Stimulated activated CD4-positive, alpha-beta T cell treated with anti-CD3 and anti-CD28 coated beads, Interleukin-15, amount 100 ng/mL, for 24 hours (primary cell): ENCODE results near the gene TSPEAR.
"Not testable (repeated sequence)": the region's sequence is repeated elsewhere in the genome, so short reads cannot be mapped to it uniquely, and the experiment has no call there.

Experiments
- DNase-seq: peaks from one replicate; pipeline ENCODE4 v3.0.0-alpha.2; 2020

The TSPEAR gene

DNA sequence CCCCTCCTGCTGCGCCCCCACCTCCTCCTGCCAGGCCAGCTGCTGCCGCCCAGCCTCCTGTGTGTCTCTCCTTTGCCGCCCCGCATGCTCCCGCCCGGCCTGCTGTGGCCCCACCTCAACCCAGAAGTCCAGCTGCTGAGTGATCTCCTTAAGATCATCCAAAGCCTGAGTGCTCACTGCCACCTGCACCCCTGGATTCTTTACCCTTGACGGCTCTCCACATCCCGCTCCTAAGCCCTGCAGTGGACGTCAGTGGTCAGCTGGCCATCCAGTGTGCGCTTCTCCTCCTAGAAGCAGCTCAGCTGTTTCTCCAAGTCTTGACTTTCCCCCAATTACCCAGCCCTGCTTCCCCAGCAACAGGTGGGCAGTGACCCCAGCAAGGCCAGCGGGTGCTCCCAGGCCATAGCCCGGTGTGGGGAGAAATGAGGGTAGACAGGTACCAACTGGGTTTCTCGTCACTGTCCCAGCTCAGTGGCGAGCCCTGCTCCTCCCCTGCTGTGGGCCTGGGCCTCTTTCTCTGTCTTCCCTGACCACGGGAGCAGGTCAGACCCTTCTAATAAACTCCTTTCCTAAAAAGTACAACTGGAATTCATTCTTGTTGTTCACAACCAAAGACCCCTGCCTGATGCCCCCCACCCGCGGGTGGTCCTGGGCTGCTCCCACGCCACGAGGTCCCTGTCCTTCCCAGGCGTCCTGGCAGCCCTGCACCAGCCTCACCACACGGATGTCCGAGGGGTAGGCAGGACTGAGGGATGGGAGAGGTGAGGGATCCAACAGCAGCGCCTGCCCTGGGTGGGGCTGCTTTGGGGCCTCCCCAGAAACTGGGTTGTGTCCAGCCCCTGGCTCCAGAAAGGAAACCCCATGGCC, 109.5 kb downstream of the TSPEAR start:
- no peak for DNase-seq

DNA sequence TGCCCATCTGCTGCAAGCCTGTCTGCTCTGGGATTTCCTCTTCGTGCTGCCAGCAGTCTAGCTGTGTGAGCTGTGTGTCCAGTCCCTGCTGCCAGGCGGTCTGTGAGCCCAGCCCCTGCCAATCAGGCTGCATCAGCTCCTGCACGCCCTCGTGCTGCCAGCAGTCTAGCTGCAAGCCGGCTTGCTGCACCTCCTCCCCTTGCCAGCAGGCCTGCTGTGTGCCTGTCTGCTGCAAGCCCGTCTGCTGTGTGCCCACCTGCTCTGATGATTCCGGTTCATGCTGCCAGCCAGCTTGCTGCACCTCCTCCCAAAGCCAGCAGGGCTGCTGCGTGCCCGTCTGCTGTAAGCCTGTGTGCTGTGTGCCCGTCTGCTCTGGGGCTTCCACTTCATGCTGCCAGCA, 110.3 kb downstream of the TSPEAR start:
- not testable (repeated sequence) for DNase-seq

DNA sequence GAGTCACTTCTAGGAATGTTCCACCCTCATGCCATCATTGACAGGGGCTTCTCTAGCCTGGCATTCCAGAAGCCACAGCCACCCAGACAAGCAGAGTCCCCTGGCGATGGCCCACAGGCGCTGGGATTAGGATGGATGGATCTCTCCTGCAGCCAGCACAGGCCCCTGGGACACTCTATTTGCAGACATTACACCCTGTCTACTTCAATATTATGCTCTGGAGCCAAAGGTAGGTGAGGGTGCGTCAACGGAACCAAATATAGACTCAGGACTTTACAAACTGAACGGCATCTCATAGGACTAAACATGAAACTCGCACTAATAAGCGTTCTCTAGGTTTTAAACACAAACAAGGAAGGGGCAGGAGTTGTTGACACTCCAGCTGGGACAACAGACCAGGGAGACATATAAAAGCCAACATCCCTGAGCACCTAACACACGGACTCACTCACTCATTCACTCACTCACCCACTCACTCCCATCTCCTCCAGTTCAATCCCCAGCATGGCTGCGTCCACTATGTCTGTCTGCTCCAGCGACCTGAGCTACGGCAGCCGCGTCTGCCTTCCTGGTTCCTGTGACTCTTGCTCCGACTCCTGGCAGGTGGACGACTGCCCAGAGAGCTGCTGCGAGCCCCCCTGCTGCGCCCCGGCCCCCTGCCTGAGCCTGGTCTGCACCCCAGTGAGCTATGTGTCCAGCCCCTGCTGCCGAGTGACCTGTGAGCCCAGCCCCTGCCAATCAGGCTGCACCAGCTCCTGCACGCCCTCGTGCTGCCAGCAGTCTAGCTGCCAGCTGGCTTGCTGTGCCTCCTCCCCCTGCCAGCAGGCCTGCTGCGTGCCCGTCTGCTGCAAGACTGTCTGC, 111.0 kb downstream of the TSPEAR start, which contains the start of gene KRTAP10-7:
Gene KRTAP10-7 (plus strand): TSS at position 480 of the 861 bp plus-strand sequence. CDS start 25 bp downstream, at position 505.
- DNase-seq: not testable (repeated sequence)

DNA sequence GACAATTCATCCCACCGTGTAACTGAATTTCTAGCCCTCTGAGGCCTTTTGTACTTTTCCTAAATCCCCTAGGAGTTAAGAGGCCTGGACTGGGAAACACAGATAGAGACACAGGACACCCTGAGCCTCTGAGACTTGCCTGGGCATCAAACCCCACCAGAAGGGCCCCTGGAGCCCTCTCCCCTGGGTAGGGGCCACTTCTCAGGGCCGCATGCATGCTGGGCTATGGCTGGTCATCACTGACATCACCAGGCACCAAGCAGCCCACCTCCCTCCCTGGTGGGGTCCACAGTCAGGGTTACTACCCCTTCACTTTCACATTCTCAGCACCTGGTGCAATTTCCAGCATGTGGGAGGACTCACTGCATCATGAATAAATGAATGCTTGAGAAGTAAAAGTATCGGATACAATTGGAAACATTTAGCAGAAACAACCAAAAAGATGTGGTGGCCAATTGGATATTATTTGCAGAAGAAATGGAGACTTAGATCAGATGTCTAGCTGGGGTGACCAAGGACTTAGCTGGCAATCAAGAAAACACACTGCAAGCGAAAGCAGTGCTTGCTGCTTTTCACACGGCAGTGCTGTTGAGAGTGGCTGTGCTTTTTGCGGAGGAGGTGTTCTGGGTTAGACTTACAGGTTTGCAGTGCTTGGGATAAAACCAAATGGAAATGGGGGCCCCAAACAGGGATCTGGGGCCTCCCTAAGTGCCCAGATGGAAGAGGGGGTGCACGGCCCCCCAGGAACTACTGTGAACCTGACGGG, 111.9 kb downstream of the TSPEAR start:
- no peak for DNase-seq

DNA sequence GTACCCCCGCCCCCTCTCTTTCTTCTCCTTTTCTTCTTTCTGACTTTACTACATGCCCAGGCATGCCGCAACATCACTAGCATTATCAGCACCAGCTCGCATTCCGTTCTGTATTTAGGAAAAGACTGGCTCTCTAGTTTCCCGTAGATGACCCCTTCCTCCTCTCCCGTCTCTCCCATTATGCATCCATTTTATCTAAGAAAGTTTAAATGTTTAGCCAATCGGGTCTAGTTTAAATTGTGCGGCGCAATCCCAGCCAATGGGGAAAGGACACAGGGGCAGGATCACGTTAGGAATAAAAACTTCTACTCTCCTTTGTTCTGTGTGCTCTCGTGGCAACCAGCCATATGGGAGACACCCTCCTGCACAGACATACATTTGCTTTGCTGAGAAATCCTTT, 113.3 kb downstream of the TSPEAR start:
- DNase-seq: no peak

DNA sequence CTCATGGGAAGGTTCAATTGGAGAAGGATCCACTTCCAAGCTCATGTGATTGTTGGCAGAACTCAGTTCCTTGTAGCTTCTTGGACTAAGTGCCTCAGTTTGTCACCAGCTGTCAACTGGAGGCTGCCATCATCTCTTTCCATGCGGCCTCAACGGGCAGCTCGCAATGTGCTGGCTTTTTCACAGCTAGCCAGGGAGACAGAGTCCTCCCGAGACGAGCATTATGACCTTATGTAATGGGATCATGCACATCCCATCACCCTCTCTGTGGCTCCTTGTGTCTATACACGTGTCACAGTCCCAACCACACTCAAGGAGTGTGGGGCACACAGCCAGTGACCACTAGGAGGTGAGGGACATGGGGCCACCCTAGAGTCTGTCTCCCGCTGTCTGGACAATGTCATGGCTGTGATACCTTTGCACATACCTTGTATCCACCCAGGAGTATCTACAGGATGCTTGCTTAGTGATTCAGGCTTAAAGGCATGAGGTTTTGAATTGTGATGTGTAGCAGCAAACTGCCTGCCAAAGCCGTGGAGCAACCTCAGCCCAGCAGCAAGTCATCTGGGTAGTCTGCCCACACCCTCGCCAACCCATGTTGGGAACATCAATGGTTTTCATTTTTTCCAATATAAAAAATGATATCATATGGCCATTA, 115.2 kb downstream of the TSPEAR start:
- DNase-seq: no peak

DNA sequence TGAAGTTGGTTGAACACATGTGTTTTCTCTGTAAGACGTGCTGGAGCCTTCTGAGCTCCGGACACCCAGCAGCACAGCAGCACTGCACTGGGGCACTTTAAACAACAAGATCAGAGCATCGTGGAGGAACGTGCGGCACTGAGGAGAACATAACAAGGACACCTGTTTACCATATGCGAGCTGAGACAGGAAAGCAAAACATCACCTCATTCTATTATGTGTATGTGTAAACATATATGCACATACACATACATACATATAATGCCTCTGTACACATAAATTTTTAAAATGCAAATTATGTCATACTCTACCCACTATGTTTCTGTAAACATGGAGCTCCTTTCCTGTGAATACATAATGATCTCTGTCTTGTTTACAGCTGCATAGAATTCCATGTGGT, 115.8 kb downstream of the TSPEAR start:
- DNase-seq: no peak

DNA sequence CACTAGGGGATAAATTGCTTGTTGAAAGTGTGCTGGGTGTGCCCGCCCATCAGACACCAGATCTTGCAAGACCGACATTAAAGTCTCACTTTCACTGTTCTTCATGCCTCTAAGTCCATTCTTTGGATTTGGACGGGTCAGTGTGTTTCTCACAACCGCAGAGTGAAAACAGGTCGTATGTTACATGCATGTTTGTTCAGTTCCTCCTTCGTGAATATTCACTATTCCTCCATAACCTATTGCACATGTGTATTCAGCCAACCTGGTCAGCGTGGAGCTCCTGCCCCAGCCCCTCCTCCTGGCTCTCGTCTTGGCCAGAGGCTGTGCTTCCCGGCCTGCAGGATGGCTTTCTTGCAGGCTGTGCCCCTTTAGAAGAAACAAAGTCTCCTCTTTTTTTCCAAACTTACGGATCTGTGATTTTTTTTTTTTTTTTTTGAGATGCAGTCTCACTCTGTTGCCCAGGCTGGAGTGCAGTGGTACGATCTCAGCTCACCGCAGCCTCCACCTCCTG, 116.9 kb downstream of the TSPEAR start:
- DNase-seq: no peak

DNA sequence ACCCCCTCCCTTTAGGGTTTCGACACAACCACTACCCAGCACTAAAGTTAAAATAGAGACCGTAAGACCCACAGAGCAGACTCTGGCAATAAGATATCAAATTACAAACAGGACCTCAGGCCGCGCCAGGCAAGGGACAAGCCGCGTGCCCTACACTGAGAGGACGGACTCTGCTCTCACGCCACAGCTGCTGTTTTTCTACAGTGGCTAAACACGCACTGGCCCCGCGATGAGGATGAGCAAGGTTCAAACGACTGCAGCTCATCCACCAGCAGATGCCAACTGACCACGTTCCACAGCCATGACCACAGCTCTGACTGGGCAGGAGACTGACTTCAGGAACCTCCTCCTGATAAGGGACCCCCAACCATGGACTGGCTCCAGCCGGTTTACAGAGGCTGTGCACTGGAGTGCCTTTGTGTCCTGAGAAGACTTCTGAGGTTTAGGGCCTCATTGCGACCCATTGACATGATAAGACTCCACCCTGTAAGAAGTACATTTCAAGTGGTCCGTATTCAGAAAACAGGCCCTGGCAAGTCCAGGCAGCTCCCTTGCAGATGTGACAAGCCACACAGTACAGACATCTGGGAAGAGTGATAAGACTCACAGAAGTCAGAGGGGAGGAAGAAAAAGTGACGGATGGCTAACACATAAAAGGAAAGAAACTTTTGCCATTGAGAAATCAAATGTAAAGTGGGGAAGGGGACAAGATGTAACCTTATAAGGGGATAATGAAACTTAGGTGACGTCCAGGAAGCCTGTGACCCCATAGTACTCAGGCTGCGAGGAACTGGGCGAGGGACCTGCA, 117.6 kb downstream of the TSPEAR start:
- no peak for DNase-seq

DNA sequence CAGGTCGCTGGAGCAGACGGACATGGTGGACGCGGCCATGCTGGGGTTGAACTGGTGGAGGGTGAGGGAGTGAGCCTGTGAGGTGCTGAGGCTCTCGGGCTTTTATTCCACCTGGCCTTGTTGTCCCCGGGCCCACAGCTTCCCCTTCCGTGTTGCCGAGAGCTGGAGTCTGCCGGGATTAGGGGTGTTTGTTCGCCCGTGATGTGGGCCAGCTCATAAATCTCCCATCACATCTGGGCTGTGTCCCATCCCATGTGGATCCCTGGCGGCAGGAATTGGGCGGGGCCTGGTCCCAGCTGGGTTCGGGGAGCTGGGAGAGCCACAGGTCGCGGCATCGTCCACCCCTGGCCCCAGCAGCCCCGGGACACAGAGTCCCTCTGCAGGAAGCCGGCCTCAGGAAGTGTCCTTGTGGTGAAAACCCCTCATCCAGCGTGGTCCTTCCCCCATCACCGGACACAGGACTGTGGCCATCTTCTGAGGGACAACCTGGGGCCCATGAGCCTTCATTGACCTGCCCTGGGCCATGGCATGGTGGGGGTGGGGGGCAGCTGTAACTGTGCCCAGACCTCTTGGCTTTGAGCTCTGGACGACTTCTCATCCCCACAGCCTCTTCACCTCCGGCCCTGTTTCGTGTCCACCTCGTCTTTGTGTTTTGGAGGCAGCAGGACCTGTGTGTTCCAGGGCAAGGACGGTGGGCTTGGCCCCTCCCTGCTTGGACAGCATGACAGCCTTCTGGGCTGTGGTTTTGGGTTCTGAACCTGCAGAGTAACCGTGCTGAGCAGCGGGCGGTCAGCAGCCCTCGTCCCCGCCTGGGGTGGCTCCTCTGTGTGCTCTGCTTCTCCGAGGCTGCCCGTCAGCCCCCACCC, 118.7 kb downstream of the TSPEAR start, which contains the start of gene KRTAP10-6:
Gene KRTAP10-6 (minus strand): TSS at position 60 of the 866 bp plus-strand sequence. CDS start 21 bp downstream, at position 39.
- no peak for DNase-seq

DNA sequence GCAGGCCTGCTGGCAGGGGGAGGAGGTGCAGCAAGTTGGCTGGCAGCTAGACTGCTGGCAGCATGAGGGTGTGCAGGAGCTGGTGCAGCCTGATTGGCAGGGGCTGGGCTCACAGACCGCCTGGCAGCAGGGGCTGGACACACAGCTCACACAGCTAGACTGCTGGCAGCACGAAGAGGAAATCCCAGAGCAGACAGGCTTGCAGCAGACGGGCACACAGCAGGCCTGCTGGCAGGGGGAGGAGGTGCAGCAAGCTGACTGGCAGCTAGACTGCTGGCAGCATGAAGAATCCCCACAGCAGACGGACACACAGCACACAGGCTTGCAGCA, 119.6 kb downstream of the TSPEAR start:
- DNase-seq: not testable (repeated sequence)

DNA sequence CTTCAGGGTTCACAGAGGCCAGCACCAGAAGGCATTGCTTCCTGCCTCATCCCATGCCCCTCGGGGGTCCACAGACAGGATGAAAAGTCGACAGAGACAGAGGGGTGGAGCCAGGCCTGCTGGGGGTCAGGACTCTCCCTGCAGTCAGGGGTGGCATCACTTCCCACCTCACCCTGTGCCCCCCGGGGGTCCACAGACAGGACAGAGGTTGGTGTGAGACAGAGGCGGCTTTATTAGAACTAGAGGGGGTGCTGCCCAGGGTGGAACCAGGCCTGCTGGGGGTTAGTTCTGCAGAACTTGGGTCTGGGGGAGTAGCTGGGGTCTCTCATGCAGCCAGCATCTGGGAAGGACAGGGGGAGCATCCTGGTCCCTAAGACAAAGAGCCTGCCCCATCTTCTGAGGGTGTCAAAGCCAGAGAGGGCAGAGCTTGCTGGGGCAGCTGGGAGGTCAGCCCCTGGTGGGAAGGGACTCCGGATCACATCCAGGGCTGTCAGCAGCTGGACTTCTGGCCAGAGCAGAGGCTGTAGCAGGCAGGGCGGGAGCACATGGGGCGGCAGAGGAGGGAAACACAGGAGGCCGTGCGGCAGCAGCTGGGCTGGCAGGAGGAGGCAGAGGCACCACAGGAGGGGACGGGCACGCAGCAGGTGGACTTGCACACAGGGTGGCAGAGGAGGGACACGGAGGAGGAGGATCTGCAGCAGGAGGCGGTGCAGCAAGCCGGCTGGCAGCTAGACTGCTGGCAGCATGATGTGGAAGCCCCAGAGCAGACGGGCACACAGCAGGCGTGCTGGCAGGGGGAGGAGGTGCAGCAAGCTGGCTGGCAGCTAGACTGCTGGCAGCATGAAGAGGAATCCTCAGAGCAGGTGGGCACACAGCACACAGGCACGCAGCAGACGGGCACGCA, 120.2 kb downstream of the TSPEAR start:
- not testable (repeated sequence) for DNase-seq

DNA sequence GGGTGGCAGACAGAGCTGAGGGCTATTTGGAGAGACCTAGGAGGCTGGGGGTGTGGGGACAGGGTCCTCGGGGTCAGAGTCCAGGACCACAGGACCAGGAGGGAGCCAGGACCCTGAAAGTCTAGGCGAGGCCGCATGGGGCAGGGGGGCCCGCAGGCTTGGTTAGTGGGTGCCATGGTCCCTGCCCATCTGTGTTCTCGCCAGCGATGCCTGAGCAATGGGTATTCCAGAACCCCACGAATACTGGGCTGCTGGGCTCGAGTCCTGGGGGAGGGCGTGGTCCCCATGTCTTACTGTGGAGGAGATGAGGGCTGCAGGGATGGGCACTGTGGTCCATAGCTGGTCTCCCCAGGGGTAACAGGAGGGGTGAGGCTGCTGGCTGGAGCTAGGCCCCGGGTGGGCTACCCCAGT, 121.1 kb downstream of the TSPEAR start:
- no peak for DNase-seq

DNA sequence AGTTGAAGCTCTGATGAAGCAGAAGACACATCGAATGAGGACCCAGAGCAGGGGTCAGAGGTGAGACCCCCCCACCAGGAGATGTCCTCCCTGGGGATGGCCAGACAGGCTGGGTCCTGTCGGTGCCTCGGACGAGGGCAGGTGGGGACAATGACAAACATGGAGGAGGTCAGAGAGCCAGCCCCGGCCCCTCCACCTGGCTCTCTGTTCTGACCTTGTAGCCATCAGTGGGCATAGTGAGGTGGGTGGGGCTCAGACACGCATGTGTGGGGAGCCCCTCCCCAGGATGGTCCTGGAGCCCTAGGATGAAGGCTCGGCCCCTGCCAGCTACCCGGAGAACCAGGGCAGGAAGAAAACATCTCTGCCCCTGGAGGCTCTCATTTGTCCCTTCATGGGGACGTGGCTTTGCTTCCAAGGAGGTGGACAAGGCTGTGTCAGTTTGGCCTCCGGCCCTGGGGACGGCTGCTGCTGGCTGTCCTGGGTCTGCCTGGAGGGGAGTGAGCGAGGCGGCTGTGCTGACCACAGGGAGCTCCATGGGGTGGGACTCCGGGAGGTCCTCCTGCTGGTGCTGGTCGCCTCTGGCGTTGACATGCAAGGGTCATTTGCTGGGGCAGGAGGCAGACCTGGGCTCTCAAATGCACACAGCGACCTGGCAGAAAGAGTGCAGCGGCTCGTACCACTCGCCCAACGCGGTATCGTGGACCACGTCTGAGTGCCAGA, 121.6 kb downstream of the TSPEAR start:
- DNase-seq: no peak

DNA sequence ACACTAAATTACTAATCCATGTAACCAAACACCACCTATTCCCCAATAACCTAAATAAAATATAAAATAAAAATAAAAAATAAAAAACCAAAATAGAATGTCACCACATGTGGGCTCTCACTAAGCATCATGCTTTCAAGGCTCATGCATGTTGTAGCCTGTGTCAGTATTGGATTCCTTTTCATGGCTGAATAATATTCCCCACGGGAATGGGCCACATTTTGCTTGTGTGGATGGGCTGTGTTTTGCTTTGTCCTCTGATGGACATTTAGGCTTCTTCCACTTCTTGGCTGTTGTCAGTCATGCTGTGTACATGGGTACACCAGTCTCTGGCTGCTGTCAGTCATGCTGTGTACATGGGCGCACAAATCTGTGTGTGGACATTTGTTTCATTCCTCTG, 122.3 kb downstream of the TSPEAR start:
- no peak for DNase-seq

DNA sequence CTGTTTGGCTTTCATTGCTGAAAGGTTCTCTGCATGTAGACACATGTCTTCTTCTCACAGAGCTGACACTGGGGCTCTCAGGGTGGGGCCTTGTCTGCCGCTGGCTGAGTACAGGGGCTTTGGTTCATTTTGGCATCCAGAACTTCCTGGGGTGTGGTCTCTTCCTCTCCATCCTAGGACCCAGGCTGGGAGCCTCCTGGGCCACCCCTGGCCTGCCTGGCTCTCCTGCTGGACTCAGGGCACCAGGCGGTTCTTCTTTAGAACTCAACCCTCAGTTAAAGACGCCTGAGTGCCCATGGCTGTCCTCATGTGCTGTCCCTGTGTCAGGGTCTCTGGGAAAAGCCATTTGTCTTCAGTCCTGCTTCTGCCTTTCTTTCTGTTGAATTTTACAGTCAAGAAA, 125.5 kb downstream of the TSPEAR start:
- no peak for DNase-seq

DNA sequence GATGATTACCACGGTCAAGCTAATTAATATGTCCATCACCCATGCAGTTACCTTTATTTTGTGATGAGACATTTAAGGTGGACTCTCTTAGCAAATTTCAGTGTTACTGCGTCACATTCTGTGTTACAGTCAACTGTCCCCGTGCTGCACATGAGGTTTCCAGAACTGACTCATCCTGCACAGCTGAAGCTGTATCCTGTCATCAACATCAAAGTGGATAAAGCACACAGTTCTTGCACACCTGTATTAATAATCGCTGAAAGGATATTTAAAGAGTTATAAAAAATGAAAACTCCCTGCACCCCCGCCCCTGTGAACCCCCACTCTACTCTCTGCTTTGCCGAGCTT, 127.6 kb downstream of the TSPEAR start:
- DNase-seq: peak; percentile 36

DNA sequence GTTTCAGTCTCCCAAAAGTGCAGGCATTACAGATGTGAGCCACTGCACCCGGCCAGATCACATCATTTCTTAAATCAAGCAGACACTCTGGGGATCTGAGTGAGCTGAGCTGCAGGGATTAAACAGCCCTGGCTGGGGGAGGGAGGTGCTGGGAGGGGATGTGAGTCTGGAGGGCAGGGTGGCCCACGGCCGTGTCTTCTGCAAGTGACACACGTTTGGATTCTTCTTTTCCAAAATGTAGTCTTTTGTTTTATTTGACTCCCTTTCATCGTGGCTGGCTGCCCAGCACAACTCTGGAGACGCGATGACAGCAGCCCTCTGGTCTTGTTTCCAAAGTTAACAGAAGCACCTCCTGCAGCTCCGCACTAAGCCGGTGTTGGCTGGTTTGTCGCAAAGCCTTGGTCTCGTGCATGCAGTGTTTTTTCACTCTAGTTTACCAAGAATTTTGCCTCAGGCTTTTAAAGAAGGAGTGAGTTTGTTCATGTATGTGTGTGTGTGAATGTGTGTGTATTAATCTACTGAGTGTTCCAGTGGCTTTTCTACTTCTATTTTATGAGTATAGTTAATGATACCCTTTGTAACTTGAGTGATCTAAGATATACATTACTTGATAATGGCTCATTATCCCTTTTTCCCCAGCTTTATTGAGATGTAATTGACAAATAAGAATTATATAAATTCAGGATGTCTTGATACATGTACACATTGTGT, 128.1 kb downstream of the TSPEAR start:
- DNase-seq: no peak
